DND-41 (cell line): ENCODE results near the gene LCAT.

ENCODE experiments used
- ATAC-seq: fragments of 200-7000 bp; cut with Tn5 transposase; 3 replicates; pipeline ENCODE4 v1.9.1; 2021; ENCODE audit warnings: low read depth; ENCODE audit not compliant: insufficient read depth
- DNase-seq: peaks from one replicate; pipeline ENCODE4 v3.0.0-alpha.2; 2020
- H2AFZ ChIP-seq: 2 replicates; pipeline ENCODE4 v1.6.0; 2012; ENCODE audit warnings: low read depth, low read length
- H3K27ac ChIP-seq: 2 replicates; pipeline ENCODE4 v1.5.1; 2012; ENCODE audit warnings: low read length, inconsistent platforms
- H3K27me3 ChIP-seq: fragments of 200-600 bp; sonication (generic); 2 replicates; pipeline ENCODE4 v1.6.0; 2012; ENCODE audit warnings: low read length, mild to moderate bottlenecking, inconsistent platforms; ENCODE audit not compliant: insufficient read depth, poor library complexity
- H3K36me3 ChIP-seq: 2 replicates; pipeline ENCODE4 v1.5.1; 2012; ENCODE audit warnings: low read length, inconsistent platforms; ENCODE audit not compliant: insufficient read depth
- H3K4me1 ChIP-seq: 2 replicates; pipeline ENCODE4 v1.5.1; 2012; ENCODE audit warnings: mild to moderate bottlenecking, low read length; ENCODE audit not compliant: insufficient read depth
- H3K4me2 ChIP-seq: 2 replicates; pipeline ENCODE4 v1.6.0; 2012; ENCODE audit warnings: mild to moderate bottlenecking, moderate library complexity, low read length, inconsistent platforms; ENCODE audit not compliant: insufficient read depth
- H3K4me3 ChIP-seq, 2 experiments: fragments of 200-600 bp in 1 of 2; shearing (Covaris generic) in 1 of 2; 2 replicates each; pipeline ENCODE4 v1.5.1; 2012 to 2016; ENCODE audit warnings: inconsistent platforms in 2 of 2, low read length in 2 of 2, mild to moderate bottlenecking in 2 of 2, low read depth in 1 of 2, moderate library complexity in 1 of 2
- H3K79me2 ChIP-seq: 2 replicates; pipeline ENCODE4 v1.6.0; 2012; ENCODE audit warnings: low read length, inconsistent platforms; ENCODE audit not compliant: insufficient read depth
- H3K9ac ChIP-seq: 2 replicates; pipeline ENCODE4 v1.6.0; 2012; ENCODE audit warnings: low read depth, mild to moderate bottlenecking, inconsistent platforms, low read length, moderate library complexity
- H3K9me3 ChIP-seq: 2 replicates; pipeline ENCODE4 v1.5.1; 2012; ENCODE audit warnings: low read length, moderate library complexity, mild to moderate bottlenecking, inconsistent platforms; ENCODE audit not compliant: insufficient read depth, severe bottlenecking
- H4K20me1 ChIP-seq: 2 replicates; pipeline ENCODE4 v1.6.0; 2012; ENCODE audit warnings: low read length; ENCODE audit not compliant: insufficient read depth
- CTCF ChIP-seq: IDR thresholded peaks from 2 replicates; pipeline ENCODE4 v1.5.1; 2012; ENCODE audit warnings: borderline replicate concordance, low read length, moderate library complexity, mild to moderate bottlenecking; ENCODE audit not compliant: poor library complexity, severe bottlenecking; ENCODE audit errors: extremely low read depth
- EZH2 ChIP-seq: IDR thresholded peaks from 3 replicates; pipeline ENCODE4 v1.6.1; 2012; ENCODE audit warnings: borderline replicate concordance, low read depth, mild to moderate bottlenecking, moderate library complexity, low read length, inconsistent platforms; ENCODE audit not compliant: severe bottlenecking

Gene LCAT

GRCh38 chr16:67923414-67924116 is 20.4 kb downstream of the LCAT start:
- H3K36me3 ChIP-seq = peaks cover 46% of the 10 kb centered on the region
- no peak overlapping the region for H3K4me3 ChIP-seq
- H3K27ac ChIP-seq = no peak overlapping the region
- ATAC-seq = no peak
- H3K9me3 ChIP-seq = no peaks in the 10 kb centered on the region
- TF ChIP-seq EZH2 = no peak
- TF ChIP-seq CTCF = no peak
- no peaks in the 10 kb centered on the region for H3K4me1 ChIP-seq
- peaks cover 18% of the 10 kb centered on the region for H3K79me2 ChIP-seq
- peaks cover 43% of the 10 kb centered on the region for H4K20me1 ChIP-seq
- DNase-seq = no peak
- no peak overlapping the region for H2AFZ ChIP-seq
- H3K4me2 ChIP-seq = no peak overlapping the region
- H3K27me3 ChIP-seq = no peaks in the 10 kb centered on the region
- no peak overlapping the region for H3K9ac ChIP-seq

- no peak overlapping the region for H3K4me2 ChIP-seq
- H3K4me3 ChIP-seq = no peak overlapping the region
- ATAC-seq = no peak
- H3K27me3 ChIP-seq = no peaks in the 10 kb centered on the region
- peaks cover 25% of the 10 kb centered on the region for H3K79me2 ChIP-seq
- DNase-seq = no peak
- peaks cover 47% of the 10 kb centered on the region for H4K20me1 ChIP-seq
- no peak overlapping the region for H3K9ac ChIP-seq
- no peak for TF ChIP-seq CTCF
- TF ChIP-seq EZH2 = no peak
- H3K9me3 ChIP-seq = no peaks in the 10 kb centered on the region
- no peaks in the 10 kb centered on the region for H3K4me1 ChIP-seq
- no peak overlapping the region for H3K27ac ChIP-seq
- peaks cover 44% of the 10 kb centered on the region for H3K36me3 ChIP-seq
- no peak overlapping the region for H2AFZ ChIP-seq
These were observed 21.2 kb downstream of the LCAT start for GRCh38 chr16:67922740-67923139.

DNA sequence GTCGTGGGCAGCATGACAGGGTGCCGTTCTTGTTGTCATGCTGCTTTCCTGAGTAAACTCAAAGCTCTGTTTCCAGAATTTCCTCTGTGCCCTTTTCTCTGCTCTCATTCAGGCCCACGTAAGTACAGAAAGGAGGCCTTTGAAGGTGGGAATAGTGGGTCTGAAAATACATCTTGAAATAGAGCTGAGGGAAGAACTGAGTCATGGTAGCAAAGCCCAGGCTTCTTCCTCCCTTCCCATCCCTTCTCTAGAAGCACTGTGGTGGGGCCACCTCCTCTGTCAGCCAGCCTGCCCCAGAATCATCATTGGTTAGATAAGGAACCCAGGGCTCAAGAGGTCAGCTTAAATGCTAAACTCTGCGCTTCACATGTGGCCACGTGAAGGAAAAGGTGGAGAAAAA is 21.7 kb downstream of the LCAT start:
- Histone ChIP-seq H2AFZ (no peak overlapping the region), H4K20me1 (peaks cover 48% of the 10 kb centered on the region), H3K4me2 (no peak overlapping the region), H3K79me2 (peaks cover 30% of the 10 kb centered on the region), H3K36me3 (peaks cover 44% of the 10 kb centered on the region), H3K9me3 (no peaks in the 10 kb centered on the region), H3K27ac (no peak overlapping the region), H3K4me3 (no peak overlapping the region), H3K4me1 (no peaks in the 10 kb centered on the region), H3K27me3 (no peaks in the 10 kb centered on the region), H3K9ac (no peak overlapping the region)
- no peak for ATAC-seq
- no peak for DNase-seq
- TF ChIP-seq EZH2 (no peak), CTCF (no peak)
